GM18505 (cell line): ENCODE measurements around the gene SYNPO2.
"Not testable (repeated sequence)": the region's sequence is repeated elsewhere in the genome, so short reads cannot be mapped to it uniquely, and the experiment has no call there.

Experiments
- ATAC-seq: cut with Tn5 transposase; IDR thresholded peaks from one replicate; pipeline ENCODE4 v1.9.1; 2021; ENCODE audit not compliant: unreplicated experiment
- POLR2A ChIP-seq: IDR thresholded peaks from 4 replicates; pipeline ENCODE4 v1.6.1; 2011; ENCODE audit warnings: borderline replicate concordance; ENCODE audit not compliant: insufficient read depth, insufficient read length; ENCODE audit errors: extremely low read depth

The SYNPO2 gene

GRCh38 chr4:119038116-119038841 lies 149.6 kb downstream of the SYNPO2 start:
- peak; percentile 44 for ATAC-seq
- no peak for TF ChIP-seq POLR2A

- ATAC-seq = no peak
- no peak for TF ChIP-seq POLR2A
These were observed 150.5 kb downstream of the SYNPO2 start for GRCh38 chr4:119039160-119039559.

- TF ChIP-seq POLR2A = no peak
- no peak for ATAC-seq
These were observed 151.1 kb downstream of the SYNPO2 start for GRCh38 chr4:119039779-119040178.

GRCh38 chr4:119040261-119040660 lies 151.6 kb downstream of the SYNPO2 start:
- ATAC-seq = no peak
- no peak for TF ChIP-seq POLR2A

- no peak for ATAC-seq
These were observed 152.1 kb downstream of the SYNPO2 start for GRCh38 chr4:119040694-119041185.

GRCh38 chr4:119041396-119041795 lies 152.7 kb downstream of the SYNPO2 start:
- no peak for TF ChIP-seq POLR2A
- ATAC-seq = no peak

More at GRCh38 chr4:119040694-119041185, 152.1 kb downstream of the SYNPO2 start:
- TF ChIP-seq POLR2A = no peak

GRCh38 chr4:119041951-119042560 lies 153.4 kb downstream of the SYNPO2 start:
- peak; percentile 77 for ATAC-seq
- TF ChIP-seq POLR2A = no peak

GRCh38 chr4:119046263-119046662 lies 157.6 kb downstream of the SYNPO2 start:
- no peak for ATAC-seq

GRCh38 chr4:119047059-119047458 lies 158.4 kb downstream of the SYNPO2 start:
- ATAC-seq = not testable (repeated sequence)

More at GRCh38 chr4:119046263-119046662, 157.6 kb downstream of the SYNPO2 start:
- no peak for TF ChIP-seq POLR2A

GRCh38 chr4:119048446-119048845 lies 159.8 kb downstream of the SYNPO2 start:
- no peak for ATAC-seq
- no peak for TF ChIP-seq POLR2A

- no peak for TF ChIP-seq POLR2A
- no peak for ATAC-seq
These were observed 160.7 kb downstream of the SYNPO2 start for GRCh38 chr4:119049342-119049741.

- ATAC-seq = no peak
- TF ChIP-seq POLR2A = no peak
These were observed 162.0 kb downstream of the SYNPO2 start for GRCh38 chr4:119050527-119051090.

- no peak for TF ChIP-seq POLR2A
- no peak for ATAC-seq
These were observed 164.6 kb downstream of the SYNPO2 start for GRCh38 chr4:119053245-119053644.

- no peak for ATAC-seq
- no peak for TF ChIP-seq POLR2A
These were observed 165.3 kb downstream of the SYNPO2 start for GRCh38 chr4:119053997-119054396.
